GM18909 (cell line): ENCODE results near the gene RPH3AL.
"Not testable (repeated sequence)": the region's sequence is repeated elsewhere in the genome, so short reads cannot be mapped to it uniquely, and the experiment has no call there.

ENCODE experiments used
- ATAC-seq: cut with Tn5 transposase; IDR thresholded peaks from one replicate; pipeline ENCODE4 v1.9.1; 2021; ENCODE audit warnings: mild to moderate bottlenecking; ENCODE audit not compliant: unreplicated experiment, poor library complexity

The RPH3AL gene

DNA sequence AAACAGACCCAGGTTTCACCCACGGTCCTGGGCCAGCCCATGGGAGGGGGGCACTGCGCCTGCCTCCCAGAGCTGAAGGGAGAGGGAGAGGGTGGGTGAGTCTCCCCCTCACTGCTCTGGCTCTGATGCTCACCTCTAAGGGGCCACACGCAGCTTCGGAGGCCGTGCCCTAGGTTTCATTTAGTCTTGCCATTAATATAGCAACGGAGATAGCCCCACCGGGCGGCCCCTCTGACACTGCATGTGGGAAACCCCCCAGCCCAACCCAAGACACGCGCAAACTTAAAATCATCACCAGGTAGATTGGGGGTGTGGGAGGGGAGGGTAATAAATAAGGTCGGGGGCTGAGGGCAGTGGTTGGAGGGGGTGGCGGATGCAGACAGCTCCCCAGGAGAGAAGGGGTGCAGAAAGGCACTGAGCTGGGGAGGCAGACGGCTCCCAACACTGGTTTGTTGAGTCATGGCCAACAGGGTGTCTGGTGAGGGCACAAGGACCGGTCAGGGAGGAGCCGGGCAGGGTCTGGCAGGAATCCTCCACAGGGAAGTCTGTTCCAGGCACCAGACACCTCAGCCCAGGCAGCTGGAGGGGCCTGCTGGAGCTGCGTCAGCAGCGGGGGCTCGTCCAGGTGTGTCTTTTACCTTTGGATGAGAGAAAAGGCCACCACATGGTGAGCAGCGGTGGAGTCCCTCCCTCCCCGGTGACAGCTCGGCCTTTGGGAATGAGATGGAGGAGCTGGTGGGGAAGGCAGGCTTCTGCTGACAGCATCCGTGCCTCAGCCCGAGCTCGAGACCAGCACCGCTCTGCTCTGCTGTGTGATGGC lies 139.1 kb downstream of the RPH3AL start:
- no peak for ATAC-seq

DNA sequence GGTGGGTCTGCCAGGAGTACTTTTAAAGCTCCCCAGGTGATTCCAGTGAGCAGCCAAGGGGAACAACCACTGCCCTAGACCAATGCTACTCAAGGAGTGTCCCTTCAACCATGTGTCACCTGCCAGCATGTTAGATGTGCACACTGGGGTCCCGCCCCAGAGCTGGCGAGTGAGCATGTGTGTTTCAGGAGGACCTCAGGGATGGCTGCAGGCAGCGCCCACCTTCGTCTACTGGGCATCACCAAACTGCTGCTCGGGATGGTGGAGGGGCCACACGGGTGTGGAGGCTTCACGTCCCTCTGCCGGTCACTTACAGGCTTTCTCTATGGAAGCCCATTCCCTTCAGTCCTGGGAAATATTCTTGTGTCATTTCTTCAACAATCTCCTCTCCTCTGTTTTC lies 142.2 kb downstream of the RPH3AL start:
- no peak for ATAC-seq

DNA sequence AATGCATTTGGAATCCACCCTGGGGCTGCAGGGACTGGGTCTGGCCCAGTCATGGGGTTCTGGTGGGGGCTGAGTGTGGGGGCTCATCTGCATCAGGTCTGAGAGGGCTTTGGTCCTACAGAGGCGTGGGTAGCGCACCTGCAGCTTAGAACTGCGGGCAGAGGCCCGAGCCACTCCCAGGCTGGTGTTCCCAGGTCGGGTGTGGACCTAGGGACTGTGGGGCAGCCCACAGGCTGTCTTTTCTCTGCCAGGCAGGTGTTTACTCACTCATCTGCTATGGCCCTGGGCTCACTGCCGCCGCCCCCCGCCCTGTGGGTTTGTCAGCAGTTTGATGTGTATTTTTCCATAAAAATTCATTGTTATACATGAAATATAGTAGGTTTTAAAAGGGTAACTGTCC lies 144.2 kb downstream of the RPH3AL start:
- ATAC-seq, result no peak

DNA sequence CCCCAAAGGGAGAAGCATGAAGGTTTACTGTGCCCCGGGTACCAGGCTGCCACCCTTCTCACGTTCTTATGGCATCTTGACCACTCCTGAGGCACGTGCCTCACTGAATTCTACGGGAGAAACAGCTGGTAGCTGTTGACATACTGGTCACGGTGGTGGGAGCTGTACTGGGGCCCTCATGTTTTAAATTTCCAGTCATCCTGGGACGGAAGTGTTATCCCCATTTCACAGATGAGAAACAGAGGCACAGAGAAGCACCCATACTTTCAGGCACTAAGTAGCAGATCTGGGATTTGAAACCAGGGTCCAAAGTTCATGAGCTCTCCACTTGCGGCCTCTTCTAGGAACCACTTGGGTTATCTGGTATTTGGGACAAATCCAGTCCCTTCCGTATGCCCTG lies 144.8 kb downstream of the RPH3AL start:
- no peak for ATAC-seq

DNA sequence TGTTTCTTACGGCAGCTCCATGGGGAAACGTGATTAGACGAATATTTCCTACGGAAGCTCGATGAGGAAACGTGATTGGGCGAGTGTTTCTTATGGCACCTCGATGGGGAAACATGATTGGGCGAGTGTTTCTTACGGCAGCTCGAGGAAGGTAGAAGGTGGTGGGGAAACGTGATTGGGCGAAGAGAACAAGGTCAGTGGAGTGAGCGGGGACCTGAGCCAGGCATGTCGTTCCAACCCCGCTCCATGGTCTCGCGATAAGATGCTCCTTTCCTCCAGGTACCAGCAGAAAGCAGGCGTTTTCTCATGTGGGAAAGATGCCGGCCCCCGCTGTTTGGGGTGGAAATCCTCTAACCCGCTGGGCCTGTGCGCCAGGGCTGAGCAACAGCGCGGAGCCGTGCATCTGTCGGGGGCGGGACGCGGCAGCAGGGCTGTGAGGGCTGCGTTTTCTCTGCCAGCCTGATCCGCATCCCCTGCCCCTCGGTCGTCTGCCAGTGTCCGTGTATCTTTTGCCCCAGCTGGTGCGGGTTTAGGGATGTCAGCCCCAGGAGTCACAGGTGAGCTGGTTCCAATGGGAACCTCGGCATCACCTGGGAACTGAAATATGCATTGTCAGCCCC lies 145.6 kb downstream of the RPH3AL start:
- no peak for ATAC-seq

DNA sequence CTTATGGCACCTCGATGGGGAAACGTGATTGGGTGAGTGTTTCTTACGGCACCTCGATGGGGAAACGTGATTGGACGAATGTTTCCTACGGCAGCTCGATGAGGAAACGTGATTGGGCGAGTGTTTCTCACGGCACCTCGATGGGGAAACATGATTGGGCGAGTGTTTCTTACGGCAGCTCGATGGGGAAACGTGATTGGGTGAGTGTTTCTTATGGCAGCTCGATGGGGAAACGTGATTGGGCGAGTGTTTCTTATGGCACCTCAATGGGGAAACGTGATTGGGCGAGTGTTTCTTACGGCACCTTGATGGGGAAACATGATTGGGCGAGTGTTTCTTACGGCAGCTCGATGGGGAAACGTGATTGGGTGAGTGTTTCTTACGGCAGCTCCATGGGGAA lies 146.1 kb downstream of the RPH3AL start:
- ATAC-seq, result not testable (repeated sequence)

DNA sequence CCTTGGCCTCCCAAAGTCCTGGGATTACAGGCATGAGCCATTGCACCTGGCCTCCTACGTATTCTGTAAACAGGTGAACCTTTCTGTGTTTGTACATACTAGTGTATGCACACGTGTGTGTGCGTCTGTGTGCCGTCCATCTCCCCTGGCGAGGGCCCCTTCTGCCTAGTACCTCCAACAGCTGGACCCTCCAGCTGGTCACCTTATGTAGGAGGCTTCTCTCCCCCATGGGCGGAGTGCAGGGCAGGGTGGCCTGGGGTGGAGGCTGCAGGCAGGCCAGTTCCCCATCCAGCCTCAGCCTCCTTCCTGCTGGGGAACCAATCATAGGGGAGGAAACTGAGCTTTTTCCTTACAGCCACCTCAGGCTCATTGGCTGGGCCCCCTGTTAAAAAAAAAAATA lies 146.8 kb downstream of the RPH3AL start:
- no peak for ATAC-seq

DNA sequence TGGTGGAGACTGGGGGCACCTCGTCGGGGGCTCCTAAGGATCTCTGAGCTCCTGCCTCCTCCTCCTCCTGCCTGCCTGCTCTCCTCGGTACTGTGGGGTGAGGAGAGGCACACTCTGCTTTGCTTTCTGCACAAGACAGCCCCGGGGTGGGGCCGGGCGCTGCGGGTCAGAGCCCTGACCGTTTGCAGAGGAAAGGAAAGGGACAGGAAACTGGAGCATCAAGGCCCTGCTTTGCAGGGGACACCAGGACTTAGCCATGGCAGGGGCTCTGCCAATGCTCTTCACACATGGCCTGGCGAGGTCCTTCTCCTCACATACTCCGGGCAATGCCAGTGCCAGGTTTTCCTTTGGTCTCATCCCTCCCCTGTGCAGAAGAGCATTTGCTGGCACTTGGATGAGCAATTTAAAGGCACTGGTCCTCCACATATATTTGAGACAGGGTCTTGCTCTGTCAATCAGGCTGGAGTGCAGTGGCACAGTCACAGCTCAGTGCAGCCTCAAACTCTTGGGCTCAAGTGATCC lies 147.4 kb downstream of the RPH3AL start:
- no peak for ATAC-seq

DNA sequence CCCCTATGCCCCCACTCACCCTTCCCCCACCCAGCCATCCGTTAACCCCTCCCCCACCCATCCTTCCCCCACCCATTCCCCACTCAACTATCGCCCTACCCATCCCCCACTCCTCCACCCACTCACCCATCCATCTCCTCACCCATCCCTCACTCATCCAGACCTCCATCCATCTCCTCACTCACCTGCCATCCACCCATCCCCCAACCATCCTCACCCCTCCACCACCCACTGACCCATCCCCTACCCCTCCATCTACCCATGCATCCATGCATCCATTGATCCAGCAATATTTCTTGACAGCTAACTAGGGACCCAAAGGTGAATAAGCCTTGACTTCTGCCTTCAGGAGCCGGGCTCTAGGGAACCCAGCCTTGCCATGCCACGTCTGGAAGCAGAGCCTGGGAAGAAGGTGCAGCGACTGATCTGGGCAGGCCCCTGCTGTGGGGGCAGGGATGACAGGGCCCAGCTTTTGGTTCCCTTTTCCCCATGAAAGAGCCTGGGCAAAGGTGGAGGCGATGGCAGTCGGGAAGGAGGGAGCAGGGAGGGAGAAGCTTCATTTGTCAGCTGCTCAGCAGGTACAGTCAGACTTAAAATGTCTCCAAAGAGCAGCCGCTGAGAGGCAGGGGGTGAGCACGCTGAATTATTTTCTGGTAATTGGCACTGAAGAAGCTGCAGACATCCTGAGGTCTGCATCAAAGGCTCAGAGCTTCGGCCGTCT lies 148.0 kb downstream of the RPH3AL start:
- no peak for ATAC-seq

DNA sequence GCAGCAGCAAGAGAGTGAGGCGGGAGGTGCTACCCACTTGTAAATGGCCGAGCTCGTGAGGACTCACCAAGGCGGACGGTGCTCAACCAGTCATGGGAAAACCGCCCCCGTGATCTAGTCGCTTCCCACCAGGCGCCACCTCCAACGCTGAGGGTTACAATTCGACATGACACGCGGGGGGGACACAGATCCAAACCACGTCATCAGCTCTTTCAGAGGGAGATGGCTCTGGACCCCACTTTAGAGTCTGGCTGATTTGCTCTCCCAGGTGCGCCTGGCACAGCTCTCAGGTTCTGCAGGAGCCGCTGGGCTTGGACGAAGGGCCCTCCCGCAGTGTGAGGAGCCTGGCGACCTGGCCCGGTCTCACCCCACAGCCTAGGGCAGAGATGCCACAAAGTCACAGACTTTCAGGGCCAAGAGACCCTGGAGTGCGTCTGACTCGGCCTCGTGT lies 150.1 kb downstream of the RPH3AL start:
- ATAC-seq, result no peak

DNA sequence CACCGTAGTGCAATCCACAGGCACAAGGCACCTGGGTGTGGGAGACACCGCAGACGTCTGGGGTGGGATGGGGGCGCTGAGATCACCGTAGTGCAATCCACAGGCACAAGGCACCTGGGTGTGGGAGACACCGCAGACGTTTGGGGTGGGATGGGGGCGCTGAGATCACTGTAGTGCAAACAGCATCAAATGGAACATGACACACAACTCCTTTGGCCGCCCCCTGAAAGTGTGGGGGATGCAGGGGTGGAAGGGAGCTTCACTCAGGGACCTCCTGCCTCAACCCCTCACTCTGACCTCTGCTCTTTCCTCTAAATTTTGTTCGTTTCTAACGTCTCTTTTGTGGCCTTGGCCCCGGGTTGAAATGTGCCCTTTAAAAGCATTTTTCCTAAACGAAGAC lies 150.9 kb downstream of the RPH3AL start:
- ATAC-seq, result not testable (repeated sequence)

DNA sequence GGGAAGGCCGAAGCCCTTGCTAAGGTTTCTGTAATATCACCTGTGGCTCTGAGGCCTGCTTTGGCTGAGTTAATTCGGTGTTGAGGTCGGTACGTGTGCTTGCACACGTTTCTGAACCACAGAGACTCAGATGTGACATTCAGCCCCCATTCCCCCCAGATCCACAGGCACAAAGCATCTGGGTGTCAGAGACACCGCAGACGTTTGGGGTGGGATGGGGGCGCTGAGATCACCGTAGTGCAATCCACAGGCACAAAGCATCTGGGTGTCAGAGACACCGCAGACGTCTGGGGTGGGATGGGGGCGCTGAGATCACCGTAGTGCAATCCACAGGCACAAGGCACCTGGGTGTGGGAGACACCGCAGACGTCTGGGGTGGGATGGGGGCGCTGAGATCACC lies 151.3 kb downstream of the RPH3AL start:
- not testable (repeated sequence) for ATAC-seq

DNA sequence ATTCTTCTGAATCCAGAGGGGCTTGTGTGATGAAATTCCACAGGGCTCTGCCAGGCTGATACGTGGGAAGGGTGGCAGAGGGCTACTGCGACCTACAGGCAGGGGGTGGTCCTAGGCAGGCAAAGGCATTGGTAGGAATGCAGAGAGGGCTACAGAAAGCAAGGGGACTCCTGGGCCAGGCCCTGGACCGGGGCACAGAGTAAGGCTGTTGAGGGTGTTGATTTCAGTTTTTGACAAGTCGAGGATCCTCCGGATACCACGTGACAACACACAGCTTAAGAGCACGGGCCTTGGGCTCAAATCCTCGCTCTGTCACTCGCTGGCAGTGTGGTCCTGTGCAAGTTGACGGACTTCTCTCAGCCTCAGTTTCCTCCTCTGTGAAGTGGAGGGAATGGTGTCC lies 152.0 kb downstream of the RPH3AL start:
- no peak for ATAC-seq

DNA sequence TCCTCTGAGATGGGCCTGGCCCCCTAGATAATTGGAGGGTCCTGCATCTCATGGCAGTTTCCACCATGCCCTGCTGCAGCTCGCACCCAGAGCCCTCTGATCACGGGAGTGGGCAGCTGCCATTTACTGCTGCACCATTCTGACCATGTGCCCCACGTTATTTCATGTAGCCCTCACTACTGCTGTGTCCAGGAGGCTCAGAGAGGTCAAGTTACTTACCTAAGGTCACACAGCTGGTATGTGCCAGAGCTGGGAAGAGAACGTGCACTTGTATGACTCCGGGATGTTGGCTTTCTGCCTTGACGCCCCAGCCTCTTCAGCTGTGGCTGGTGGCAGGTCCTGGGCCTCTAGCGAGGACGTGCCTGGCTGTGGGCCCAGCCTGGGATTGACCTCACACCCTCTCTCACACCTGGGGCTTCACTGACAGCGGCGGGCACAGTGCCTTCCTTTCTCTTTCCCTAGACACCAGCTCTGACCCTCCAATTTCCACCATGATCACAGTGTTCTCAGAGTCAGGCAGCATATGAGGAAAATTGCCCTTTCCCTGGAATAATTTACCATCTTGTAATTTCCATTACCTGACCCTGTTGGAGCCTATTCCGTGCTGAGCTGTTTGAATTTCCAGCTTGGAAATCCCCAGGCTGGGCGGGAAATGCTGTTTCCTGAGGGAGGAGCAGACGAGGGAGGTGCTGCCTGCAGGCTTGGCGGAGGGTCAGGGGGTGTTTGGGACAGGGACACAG lies 152.6 kb downstream of the RPH3AL start:
- no peak for ATAC-seq

DNA sequence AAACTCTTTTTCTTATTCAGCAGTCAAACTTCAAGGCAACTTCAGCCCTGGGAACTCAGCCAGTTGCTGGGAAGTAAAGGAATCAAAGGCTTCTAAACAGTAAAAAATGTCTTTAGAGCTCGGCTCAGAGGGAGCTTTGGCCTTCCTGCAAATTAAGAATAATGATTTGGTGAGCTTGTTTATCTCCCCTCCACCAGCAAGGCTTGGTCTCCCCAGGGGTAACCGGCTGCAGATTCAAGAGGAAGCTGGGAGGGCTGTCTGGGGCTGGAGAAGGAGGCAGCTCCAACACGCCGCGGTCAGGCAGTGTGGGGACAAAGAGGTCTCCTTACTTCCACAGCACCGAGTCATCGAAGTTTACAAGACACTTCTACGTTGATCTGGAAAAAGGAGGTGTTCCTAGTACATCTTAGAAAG lies 153.4 kb downstream of the RPH3AL start:
- no peak for ATAC-seq

DNA sequence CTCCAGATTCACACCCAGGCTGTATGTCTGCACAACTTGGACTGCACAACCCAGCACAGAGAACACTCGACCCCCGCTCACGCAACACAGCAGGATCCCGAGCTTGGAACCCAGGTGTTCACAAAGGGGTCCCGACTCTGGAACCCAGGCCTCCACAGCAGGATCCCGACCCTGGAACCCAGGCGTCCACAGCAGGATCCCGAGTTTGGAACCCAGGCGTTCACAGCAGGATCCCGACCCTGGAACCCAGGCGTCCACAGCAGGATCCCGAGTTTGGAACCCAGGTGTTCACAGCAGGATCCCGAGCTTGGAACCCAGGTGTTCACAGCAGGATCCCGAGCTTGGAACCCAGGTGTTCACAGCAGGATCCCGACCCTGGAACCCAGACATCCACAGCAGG lies 154.4 kb downstream of the RPH3AL start:
- ATAC-seq, result not testable (repeated sequence)

DNA sequence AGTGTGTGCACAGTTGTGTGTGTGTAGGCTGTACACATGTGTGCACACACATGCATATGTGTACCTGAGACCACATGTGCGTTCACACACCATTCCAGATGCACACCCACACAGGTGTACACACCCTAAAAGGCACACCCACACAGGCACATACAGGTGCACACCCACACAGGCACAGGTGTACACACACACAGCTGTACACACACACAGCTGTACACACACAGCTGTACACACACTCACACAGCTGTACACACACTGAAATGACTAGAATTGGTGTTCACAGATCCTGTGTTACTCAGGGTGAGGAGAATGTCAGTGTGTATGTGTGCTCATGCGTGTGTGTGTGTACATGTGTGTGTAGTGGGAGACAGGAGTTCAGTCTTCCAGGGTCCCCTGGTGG lies 155.3 kb downstream of the RPH3AL start:
- ATAC-seq, result no peak

DNA sequence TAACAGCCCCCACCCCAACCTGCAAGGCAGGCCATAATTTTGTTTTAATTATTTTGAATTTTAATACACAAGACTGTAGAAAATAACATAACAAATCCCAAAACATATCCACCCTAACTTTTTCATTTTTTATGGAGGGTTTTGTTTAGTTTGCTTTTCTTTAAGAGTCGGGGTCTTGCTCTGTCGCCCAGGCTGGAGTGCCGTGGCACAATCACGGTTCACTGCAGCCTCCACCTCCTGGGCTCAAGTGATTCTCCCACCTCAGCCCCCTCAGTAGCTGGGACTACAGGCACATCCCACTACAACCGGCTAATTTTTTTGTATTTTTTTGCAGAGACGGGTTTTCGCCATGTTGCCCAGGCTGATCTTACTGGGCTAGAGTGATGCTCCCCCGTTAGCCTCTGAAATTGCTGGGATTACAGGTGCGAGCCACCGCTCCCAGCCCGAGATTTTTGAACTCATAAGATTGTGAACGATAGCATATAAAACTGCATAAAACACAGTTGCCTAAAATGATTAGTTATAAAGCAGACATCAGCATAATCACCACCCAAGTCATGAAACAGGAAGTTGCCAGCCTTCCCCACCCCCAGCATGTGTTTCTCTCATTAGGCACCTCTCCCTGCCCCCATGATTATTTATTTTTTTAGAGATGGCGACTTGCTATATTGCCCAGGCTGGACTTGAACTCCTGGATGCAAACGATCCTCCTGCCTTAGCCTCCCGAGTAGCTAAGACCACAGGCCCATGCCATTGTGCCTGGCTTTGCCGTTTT lies 157.6 kb downstream of the RPH3AL start:
- ATAC-seq, result no peak
